ENCODE data around the gene MACC1. TPM values are rescaled to one million over a fixed set of nuclear protein-coding genes. Genes with fewer than 3 reads are reported as not detected.

The MACC1 gene
- total and polyA plus RNA-seq, 9 of the 15 experiments (the other 6 are each of a cell fraction or from before 2014, with no cell fraction given): 5.9 to 30.2 (median 10.4) TPM

DNA sequence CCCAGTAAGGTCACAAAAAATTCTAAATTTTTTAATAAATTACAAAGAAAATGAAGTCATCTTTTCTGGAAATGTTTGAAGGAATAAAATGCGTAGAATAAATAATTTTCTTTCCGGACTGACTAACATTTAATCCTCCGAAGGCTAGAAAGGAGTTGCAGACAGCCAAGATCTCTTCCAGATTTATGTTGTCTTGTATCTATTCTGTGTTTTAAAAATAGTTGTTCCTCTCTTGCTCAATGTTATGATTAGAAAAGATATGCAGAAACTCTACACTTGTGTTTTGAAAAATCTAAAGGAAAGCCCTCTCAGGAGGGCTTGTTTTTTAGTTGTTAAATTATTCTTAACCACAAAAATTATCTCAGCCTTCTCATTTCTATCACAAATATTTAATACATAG is 70.7 kb downstream of the MACC1 start:
- BruUV-seq (replicated peaks): no TSS peak
- CTCF ChIA-PET (ENCODE audit: low intra/inter-chr PET ratio): no interaction called here
- H3K4me2 ChIP-seq (ENCODE audit: insufficient read depth, low read length): no peak overlapping the region
- no peaks in the 10 kb centered on the region for H3K4me1 ChIP-seq (replicated peaks in 1 of 2; ENCODE audit: control insufficient read depth in 2 of 2, insufficient read depth in 2 of 2, low read length in 2 of 2)
- no peaks in the 10 kb centered on the region for H4K20me1 ChIP-seq (replicated peaks; ENCODE audit: control insufficient read depth, insufficient read depth, low read length)
- FAIRE-seq: no peak
- no peak overlapping the region for H3K9ac ChIP-seq (ENCODE audit: insufficient read depth in 1 of 2, low read depth in 2 of 2, low read length in 2 of 2)
- no peak for DNase-seq (ENCODE audit: extremely low read depth in 1 of 4, low spot score in 3 of 4)
- H3K36me3 ChIP-seq (ENCODE audit: control insufficient read depth, insufficient read depth, low read length): peaks cover 2% of the 10 kb centered on the region; the same call in 1 of the 3 replicates
- in situ Hi-C loops (cut with MboI): no loop called here
- TF ChIP-seq, protein P1, sequence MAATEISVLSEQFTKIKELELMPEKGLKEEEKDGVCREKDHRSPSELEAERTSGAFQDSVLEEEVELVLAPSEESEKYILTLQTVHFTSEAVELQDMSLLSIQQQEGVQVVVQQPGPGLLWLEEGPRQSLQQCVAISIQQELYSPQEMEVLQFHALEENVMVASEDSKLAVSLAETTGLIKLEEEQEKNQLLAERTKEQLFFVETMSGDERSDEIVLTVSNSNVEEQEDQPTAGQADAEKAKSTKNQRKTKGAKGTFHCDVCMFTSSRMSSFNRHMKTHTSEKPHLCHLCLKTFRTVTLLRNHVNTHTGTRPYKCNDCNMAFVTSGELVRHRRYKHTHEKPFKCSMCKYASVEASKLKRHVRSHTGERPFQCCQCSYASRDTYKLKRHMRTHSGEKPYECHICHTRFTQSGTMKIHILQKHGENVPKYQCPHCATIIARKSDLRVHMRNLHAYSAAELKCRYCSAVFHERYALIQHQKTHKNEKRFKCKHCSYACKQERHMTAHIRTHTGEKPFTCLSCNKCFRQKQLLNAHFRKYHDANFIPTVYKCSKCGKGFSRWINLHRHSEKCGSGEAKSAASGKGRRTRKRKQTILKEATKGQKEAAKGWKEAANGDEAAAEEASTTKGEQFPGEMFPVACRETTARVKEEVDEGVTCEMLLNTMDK (IDR thresholded peaks at IDR 0.05; ENCODE audit: borderline replicate concordance, insufficient read depth, low read depth, low read length, poor library complexity, severe bottlenecking): no peak
- TF ChIP-seq, protein P2, sequence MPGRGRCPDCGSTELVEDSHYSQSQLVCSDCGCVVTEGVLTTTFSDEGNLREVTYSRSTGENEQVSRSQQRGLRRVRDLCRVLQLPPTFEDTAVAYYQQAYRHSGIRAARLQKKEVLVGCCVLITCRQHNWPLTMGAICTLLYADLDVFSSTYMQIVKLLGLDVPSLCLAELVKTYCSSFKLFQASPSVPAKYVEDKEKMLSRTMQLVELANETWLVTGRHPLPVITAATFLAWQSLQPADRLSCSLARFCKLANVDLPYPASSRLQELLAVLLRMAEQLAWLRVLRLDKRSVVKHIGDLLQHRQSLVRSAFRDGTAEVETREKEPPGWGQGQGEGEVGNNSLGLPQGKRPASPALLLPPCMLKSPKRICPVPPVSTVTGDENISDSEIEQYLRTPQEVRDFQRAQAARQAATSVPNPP (IDR thresholded peaks at IDR 0.05; ENCODE audit: borderline replicate concordance, insufficient read depth, insufficient read length): no peak
- TF ChIP-seq CBFA2T3 (IDR thresholded peaks at IDR 0.05): no peak
- TF ChIP-seq MLLT1 (IDR thresholded peaks at IDR 0.05): no peak
- no peak for TF ChIP-seq MCM5 (IDR thresholded peaks at IDR 0.05; ENCODE audit: low read depth)
- TF ChIP-seq IFI16 (CRISPR knock-in tag; IDR thresholded peaks at IDR 0.05): no peak
- TF ChIP-seq, protein P3, sequence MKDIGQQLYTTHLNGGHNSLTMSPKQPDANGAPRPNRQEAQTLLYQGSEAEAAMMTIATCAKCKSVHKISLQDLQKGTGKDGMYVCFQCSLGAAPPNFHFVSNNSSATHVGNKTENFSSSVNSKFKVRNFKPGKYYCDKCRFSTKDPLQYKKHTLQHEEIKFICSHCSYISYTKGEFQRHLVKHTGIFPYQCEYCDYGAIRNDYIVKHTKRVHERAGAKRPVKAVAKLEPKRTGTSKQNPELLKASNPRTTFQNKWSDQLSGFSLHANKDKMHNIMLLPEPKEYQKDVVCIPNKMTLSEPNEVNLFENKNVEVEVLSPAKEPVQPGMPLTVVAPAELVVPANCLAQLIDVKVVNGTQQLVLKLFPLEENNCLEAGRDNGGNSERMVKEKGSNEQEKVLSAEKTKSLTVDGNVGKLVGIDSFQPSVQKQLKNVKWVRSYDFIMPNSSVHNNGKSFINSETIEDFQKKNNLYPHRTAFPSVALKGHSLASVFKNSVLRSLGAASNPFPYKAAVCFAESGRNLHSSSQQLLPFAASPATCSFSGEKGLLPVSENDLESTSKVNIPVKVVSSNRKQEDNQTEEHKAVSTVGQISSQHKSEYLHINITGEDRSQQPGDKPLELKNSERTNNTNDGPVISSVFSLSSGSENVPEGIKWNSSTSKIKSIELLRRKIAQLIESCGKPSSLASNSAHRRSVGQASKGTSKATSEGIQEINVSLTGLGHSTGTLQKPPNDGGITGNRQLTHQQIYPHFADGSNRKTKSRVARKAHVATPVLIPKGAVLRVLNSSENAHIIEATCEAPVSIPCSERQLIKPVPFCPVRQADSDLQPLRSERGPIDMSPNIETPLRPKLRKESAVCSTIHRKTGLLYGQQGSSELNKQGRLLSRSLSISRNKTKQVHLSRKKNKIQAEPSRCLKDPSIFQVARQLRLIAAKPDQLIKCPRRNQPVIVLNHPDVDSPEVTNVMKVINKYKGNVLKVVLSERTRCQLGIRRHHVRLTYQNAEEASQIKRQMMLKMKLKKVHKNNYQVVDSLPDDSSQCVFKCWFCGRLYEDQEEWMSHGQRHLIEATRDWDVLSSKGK (CRISPR knock-in tag; IDR thresholded peaks at IDR 0.05): no peak
- no peak for TF ChIP-seq TGIF2 (CRISPR knock-in tag; IDR thresholded peaks at IDR 0.05)
- no peak for TF ChIP-seq EP400 (IDR thresholded peaks at IDR 0.05)
- no peak for TF ChIP-seq ZNF253 (CRISPR knock-in tag; conservative IDR thresholded peaks at IDR 0.05)
- TF ChIP-seq YBX1 (IDR thresholded peaks at IDR 0.05): no peak
- no peak overlapping the region for H2AFZ ChIP-seq (ENCODE audit: low read depth, low read length)
- H3K9me1 ChIP-seq (ENCODE audit: control insufficient read depth, insufficient read depth, low read length): no peaks in the 10 kb centered on the region
- H3K27ac ChIP-seq (ENCODE audit: extremely low read depth, low read depth, low read length): no peak overlapping the region
- no peaks in the 10 kb centered on the region for H3K9me3 ChIP-seq (replicated peaks; ENCODE audit: control insufficient read depth, insufficient read depth, low read depth, low read length)
- POLR2A ChIA-PET: interaction anchor here (1.1 to 1.6 kb wide), 2 partner anchors 14 kb away, joined by 3 read pairs; no protein-coding TSS in a partner anchor
- no peaks in the 10 kb centered on the region for H3K79me2 ChIP-seq (ENCODE audit: control insufficient read depth, insufficient read depth, low read length)
- intact Hi-C loops (cut with micrococcal nuclease): no loop called here
- H3K4me3 ChIP-seq: no peak overlapping the region
- WGBS (ENCODE audit: insufficient coverage, low coverage, missing lambda C conversion rate): 87% methylated on average over 3 of the region's 3 CpGs
- ATAC-seq: no peak
- no peaks in the 10 kb centered on the region for H3K27me3 ChIP-seq (ENCODE audit: control insufficient read depth in 2 of 2, insufficient read depth in 2 of 2, low read length in 2 of 2)
